Measurements from ENCODE around the gene SOX4. TPM values are rescaled to one million over a fixed set of nuclear protein-coding genes. Genes with fewer than 3 reads are reported as not detected.
"Not testable (repeated sequence)": the region's sequence is repeated elsewhere in the genome, so short reads cannot be mapped to it uniquely, and the experiment has no call there.

The SOX4 gene
- total RNA-seq, result under 1 TPM; 0.71 to 0.83 TPM

DNA sequence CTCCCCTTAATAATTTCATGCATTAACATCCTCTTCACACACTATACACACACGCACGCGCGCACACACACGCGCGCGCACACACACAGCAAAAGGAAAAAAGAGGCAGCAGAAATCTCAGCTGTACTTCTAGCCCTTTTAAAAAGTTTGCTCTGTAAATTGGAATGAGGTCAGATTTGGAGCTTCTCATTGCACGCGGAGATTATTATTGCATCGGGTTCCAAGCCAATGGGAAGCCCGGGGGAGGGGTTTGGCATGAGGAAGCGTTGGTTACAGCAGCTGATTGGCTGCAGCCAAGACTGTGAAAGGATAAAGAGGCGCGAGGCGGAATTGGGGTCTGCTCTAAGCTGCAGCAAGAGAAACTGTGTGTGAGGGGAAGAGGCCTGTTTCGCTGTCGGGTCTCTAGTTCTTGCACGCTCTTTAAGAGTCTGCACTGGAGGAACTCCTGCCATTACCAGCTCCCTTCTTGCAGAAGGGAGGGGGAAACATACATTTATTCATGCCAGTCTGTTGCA, at the start of gene SOX4:
Gene SOX4 (plus strand): TSS at position 340 of the 515 bp plus-strand sequence. CDS start 784 bp downstream, outside the sequence.
- DNase-seq, result peak; percentile 78
- peak within 1 kb of the TSS; percentile 80 for H3K4me3 Mint-ChIP-seq
- peaks cover 48% of the 10 kb centered on the region for H3K27me3 Mint-ChIP-seq (ENCODE audit: low read depth)
- ChIA-PET POLR2A (interaction anchor here (0.8 to 1.2 kb wide), 3 partner anchors 281 to 1037 kb away, joined by 3 to 4 read pairs (median 3); no protein-coding TSS in a partner anchor), CTCF (interaction anchor here (0.8 to 2.6 kb wide), 3 partner anchors 1030 to 1189 kb away, joined by 3 to 18 read pairs (median 3); no protein-coding TSS in a partner anchor)
- ATAC-seq, result peak; percentile 59
- H3K4me1 Mint-ChIP-seq (ENCODE audit: low read depth), result peaks cover 29% of the 10 kb centered on the region
- H3K9me3 Mint-ChIP-seq (ENCODE audit: insufficient read depth), result no peaks in the 10 kb centered on the region
- peak within 1 kb of the TSS; percentile 77 for H3K27ac Mint-ChIP-seq
- H3K36me3 Mint-ChIP-seq (ENCODE audit: low read depth), result no peaks in the 10 kb centered on the region

DNA sequence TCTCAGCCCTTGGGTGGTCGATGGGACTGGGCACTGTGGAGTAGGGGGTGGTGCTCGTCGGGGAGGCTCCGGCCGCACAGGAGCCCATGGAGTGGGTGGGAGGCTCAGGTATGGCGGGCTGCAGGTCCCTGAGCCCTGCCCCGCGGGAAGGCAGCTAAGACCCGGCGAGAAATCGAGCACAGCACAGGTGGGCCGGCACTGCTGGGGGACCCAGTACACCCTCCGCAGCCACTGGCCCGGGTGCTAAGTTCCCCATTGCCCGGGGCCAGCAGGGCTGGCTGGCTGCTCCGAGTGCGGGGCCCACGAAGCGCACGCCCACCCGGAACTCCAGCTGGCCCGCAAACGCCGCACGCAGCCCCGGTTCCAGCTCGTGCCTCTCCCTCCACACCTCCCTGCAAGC, 41.3 kb upstream of the SOX4 start:
- H3K4me3 Mint-ChIP-seq; H3K27me3 Mint-ChIP-seq (ENCODE audit: low read depth); ATAC-seq; CTCF ChIA-PET; DNase-seq; H3K36me3 Mint-ChIP-seq (ENCODE audit: low read depth); H3K4me1 Mint-ChIP-seq (ENCODE audit: low read depth); H3K27ac Mint-ChIP-seq; POLR2A ChIA-PET: not testable (repeated sequence)
- peaks cover 17% of the 10 kb centered on the region for H3K9me3 Mint-ChIP-seq (ENCODE audit: insufficient read depth)

DNA sequence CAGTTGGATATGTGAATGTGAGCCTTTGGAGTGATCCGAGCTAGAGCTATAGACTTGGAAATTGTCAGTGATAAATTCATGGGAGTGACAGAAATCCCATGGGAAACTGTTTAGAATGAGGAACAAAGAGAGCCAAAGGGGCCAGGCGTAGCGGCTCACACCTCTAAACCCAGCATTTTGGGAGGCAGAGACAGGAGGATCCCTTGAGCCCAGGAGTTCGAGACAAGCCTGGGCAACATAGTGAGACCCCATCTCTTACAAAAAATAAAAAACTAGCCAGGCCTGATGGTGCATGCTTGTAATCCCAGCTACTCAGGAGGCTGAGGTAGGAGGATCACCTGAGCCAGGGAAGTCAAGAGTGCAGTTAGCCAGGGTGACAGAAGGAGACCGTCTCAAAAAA, 39.3 kb upstream of the SOX4 start:
- ChIA-PET POLR2A (no interaction called here), CTCF (no interaction called here)
- Mint-ChIP-seq H3K27ac (peak overlapping the region; percentile 39), H3K27me3 (ENCODE audit: low read depth) (no peaks in the 10 kb centered on the region), H3K4me3 (no peak overlapping the region), H3K36me3 (ENCODE audit: low read depth) (no peaks in the 10 kb centered on the region), H3K4me1 (ENCODE audit: low read depth) (no peaks in the 10 kb centered on the region), H3K9me3 (ENCODE audit: insufficient read depth) (peaks cover 5% of the 10 kb centered on the region)
- ATAC-seq (no peak), DNase-seq (no peak)

DNA sequence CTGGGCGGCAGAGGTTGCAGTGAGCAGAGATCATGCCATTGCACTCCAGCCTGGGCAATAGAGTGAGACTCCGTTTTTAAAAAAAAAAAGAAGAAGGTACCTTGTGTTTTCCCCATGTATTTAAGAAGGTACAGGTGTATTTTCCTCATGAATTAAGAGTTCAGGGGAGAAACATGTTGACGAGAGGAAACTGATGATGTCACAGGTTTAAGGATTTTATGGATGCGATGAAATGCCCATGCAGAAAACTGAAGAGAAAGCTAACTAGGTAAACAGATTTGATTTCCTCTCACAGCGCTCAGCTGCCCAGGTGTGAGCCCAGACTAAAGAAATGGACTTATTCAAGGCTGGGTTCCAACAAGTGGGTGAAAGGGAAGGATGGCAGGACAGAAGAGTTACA, 38.4 kb upstream of the SOX4 start:
- H3K4me1 Mint-ChIP-seq (ENCODE audit: low read depth), result no peaks in the 10 kb centered on the region
- ATAC-seq, result no peak
- POLR2A ChIA-PET, result no interaction called here
- no peak overlapping the region for H3K27ac Mint-ChIP-seq
- no peak for DNase-seq
- no peaks in the 10 kb centered on the region for H3K9me3 Mint-ChIP-seq (ENCODE audit: insufficient read depth)
- no peaks in the 10 kb centered on the region for H3K36me3 Mint-ChIP-seq (ENCODE audit: low read depth)
- H3K4me3 Mint-ChIP-seq, result no peak overlapping the region
- no peaks in the 10 kb centered on the region for H3K27me3 Mint-ChIP-seq (ENCODE audit: low read depth)
- CTCF ChIA-PET, result no interaction called here

DNA sequence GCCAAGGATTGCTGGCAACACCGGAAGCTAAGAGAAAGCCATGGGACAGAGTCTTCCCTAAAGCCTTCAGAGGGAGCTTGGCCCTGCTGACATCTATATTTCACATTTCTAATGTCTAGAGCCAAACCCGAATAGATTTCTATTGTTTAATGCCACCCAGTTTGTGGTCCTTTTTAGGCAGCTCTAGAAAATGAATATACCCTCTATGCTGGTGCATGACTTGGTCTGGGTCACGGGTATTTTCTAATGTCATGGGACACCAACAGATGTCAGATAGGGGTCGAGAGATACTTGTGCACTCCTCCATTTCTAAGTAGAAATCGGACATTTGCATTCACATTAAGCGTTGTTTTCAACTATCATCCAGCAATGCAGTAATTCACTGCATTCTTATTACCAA, 37.0 kb upstream of the SOX4 start:
- CTCF ChIA-PET, result no interaction called here
- Mint-ChIP-seq H3K9me3 (ENCODE audit: insufficient read depth) (no peaks in the 10 kb centered on the region), H3K27ac (no peak overlapping the region), H3K4me3 (no peak overlapping the region), H3K27me3 (ENCODE audit: low read depth) (no peaks in the 10 kb centered on the region), H3K4me1 (ENCODE audit: low read depth) (no peaks in the 10 kb centered on the region), H3K36me3 (ENCODE audit: low read depth) (no peaks in the 10 kb centered on the region)
- ATAC-seq (no peak), DNase-seq (no peak)
- POLR2A ChIA-PET, result no interaction called here

DNA sequence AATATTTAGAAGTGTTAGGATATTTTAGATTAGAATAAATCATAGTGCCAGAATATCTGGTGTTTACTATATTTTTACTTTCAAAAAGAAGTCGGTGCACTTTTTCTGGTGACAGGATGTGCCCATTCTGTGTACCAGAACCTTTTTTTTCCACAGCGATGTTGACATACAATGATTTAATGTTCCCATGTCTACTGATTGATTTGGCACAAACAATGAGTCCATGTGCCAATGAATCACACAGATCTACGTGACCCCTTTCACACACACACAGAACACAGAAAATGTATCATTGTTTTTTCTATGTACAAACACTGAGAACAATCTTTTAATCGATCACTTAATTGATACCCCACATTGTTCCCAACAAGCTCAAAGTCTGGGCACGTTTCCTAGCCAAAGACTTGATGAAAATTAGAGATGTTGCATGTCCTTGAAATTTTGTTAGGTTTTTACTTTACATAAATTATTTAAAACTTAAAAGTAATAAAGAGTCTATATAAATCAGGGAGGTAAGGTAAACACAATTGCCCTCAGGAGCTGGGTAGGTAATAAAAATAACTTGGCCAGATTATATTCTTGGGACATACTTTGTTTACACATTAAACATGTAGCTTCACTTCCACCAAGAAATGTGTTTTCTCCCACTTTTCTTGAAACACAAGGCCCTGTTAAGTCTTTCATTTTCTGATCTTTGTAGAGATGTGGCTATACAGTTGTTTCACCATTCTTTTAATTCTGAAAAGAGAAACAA, 36.4 kb upstream of the SOX4 start:
- DNase-seq (no peak), ATAC-seq (no peak)
- Mint-ChIP-seq H3K27ac (no peak overlapping the region), H3K27me3 (ENCODE audit: low read depth) (no peaks in the 10 kb centered on the region), H3K4me1 (ENCODE audit: low read depth) (no peaks in the 10 kb centered on the region), H3K4me3 (no peak overlapping the region), H3K9me3 (ENCODE audit: insufficient read depth) (no peaks in the 10 kb centered on the region), H3K36me3 (ENCODE audit: low read depth) (no peaks in the 10 kb centered on the region)
- ChIA-PET CTCF (no interaction called here), POLR2A (no interaction called here)

DNA sequence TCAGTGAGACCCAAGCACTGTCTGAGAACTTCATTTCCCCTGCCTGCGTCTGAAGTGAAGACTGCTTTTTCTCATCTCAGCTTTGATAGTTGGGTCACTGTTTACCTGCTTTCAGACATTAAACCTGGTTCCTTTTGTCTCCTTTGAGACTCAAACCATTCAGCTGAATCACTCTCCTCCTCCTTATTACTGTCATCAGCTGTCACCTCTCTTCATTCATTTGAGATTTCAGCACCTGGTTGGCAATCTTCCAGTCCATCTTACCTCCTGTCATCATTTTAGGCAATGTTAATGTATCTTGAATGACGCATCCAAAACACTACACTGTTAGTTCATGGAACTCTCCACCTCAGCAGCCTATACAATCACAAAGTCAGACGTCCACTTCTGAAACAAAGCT, 34.3 kb upstream of the SOX4 start:
- H3K4me1 Mint-ChIP-seq (ENCODE audit: low read depth), result no peaks in the 10 kb centered on the region
- ChIA-PET POLR2A (no interaction called here), CTCF (no interaction called here)
- H3K9me3 Mint-ChIP-seq (ENCODE audit: insufficient read depth), result no peaks in the 10 kb centered on the region
- no peaks in the 10 kb centered on the region for H3K27me3 Mint-ChIP-seq (ENCODE audit: low read depth)
- ATAC-seq (no peak), DNase-seq (no peak)
- no peak overlapping the region for H3K27ac Mint-ChIP-seq
- no peak overlapping the region for H3K4me3 Mint-ChIP-seq
- H3K36me3 Mint-ChIP-seq (ENCODE audit: low read depth), result no peaks in the 10 kb centered on the region

DNA sequence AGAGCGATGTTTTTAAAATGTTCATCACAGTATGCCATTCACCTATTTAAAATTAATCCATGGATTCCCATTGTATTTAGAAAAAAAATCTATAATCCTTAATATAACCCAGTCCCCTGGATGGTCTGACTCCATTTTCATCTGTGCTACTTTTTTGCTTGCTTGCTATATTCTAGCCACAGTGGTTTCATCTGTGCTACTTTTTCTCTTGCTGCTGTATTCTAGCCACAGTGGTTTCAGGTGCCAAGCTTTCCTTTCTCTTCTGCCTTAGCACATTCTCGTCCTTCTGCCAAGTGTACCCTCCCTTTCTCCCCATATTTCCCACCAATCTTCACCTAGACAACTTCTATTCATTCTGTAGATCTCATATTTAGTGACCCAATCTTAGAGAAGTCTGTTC, 33.3 kb upstream of the SOX4 start:
- ChIA-PET POLR2A (no interaction called here), CTCF (no interaction called here)
- no peak for ATAC-seq
- H3K4me1 Mint-ChIP-seq (ENCODE audit: low read depth), result no peaks in the 10 kb centered on the region
- no peaks in the 10 kb centered on the region for H3K27me3 Mint-ChIP-seq (ENCODE audit: low read depth)
- no peak for DNase-seq
- H3K27ac Mint-ChIP-seq, result no peak overlapping the region
- no peaks in the 10 kb centered on the region for H3K9me3 Mint-ChIP-seq (ENCODE audit: insufficient read depth)
- no peak overlapping the region for H3K4me3 Mint-ChIP-seq
- no peaks in the 10 kb centered on the region for H3K36me3 Mint-ChIP-seq (ENCODE audit: low read depth)

DNA sequence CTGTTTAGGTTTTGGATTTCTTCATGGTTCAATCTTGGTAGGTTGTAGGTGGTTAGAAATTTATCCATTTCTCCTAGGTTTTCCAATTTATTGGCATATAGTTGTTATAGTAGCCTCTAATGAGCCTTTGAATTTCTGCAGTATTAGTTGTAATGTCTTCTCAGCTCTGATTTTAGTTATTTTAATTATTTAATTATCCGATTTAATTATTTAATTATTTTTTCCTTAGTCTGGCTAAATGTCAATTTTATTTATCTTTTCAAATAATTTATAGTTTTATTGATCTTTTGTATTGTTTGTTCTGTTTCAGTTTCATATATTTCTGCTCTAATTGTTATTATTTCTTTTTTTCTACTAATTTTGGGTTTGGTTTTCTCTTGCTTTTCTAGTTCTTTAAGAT, 28.1 kb upstream of the SOX4 start:
- POLR2A ChIA-PET, result no interaction called here
- ATAC-seq (no peak), DNase-seq (no peak)
- Mint-ChIP-seq H3K27ac (no peak overlapping the region), H3K9me3 (ENCODE audit: insufficient read depth) (no peaks in the 10 kb centered on the region), H3K36me3 (ENCODE audit: low read depth) (no peaks in the 10 kb centered on the region), H3K4me1 (ENCODE audit: low read depth) (no peaks in the 10 kb centered on the region), H3K4me3 (no peak overlapping the region), H3K27me3 (ENCODE audit: low read depth) (peaks cover 12% of the 10 kb centered on the region)
- CTCF ChIA-PET, result no interaction called here

DNA sequence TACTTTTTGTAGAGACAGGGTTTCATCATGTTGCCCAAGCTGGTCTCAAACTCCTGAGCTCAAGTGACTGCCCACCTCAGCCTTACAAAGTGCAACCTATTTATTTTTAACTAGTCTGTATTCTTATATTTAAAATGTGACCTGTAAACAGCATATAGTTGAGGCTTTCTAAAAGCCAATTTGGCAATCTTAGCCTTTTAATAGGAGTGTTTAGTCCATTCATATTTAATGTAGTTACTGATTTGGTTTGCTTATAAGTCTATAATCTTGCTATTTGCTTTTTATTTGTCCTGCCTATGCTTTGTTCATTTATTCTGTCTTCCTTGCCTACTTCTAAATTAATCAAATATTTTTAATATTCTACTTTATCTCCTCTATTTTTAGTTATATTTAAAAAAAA, 15.0 kb upstream of the SOX4 start:
- no peak for ATAC-seq
- H3K27ac Mint-ChIP-seq, result no peak overlapping the region
- no peak overlapping the region for H3K4me3 Mint-ChIP-seq
- POLR2A ChIA-PET, result interaction anchor here (0.6 kb wide), 1 partner anchor 1034 kb away, joined by 3 read pairs; no protein-coding TSS in a partner anchor
- no peaks in the 10 kb centered on the region for H3K36me3 Mint-ChIP-seq (ENCODE audit: low read depth)
- DNase-seq, result no peak
- CTCF ChIA-PET, result no interaction called here
- H3K9me3 Mint-ChIP-seq (ENCODE audit: insufficient read depth), result peaks cover 6% of the 10 kb centered on the region
- H3K4me1 Mint-ChIP-seq (ENCODE audit: low read depth), result no peaks in the 10 kb centered on the region
- no peaks in the 10 kb centered on the region for H3K27me3 Mint-ChIP-seq (ENCODE audit: low read depth)

DNA sequence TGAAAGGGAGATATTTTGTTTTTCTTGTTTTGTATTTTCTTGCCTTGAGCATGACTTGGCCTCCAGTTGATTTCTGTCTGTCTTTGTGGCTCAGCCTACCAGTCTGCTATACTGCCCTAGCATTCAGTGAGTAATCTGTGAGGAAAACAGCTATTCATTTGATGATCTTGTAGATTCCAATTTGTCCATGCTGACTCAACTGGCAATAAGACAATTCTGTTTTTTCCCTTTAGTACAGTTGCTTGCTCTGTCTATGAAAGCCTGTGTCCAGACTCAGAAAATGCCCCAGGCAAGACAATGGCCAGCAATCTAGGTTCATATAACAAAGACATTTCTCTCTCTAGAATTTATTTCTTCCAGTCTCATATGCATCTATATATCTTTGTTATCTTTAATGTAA, 10.9 kb upstream of the SOX4 start:
- CTCF ChIA-PET, result no interaction called here
- no peak for ATAC-seq
- Mint-ChIP-seq H3K4me3 (no peak overlapping the region), H3K27me3 (ENCODE audit: low read depth) (peaks cover 22% of the 10 kb centered on the region), H3K4me1 (ENCODE audit: low read depth) (peaks cover 5% of the 10 kb centered on the region), H3K36me3 (ENCODE audit: low read depth) (no peaks in the 10 kb centered on the region), H3K9me3 (ENCODE audit: insufficient read depth) (peaks cover 6% of the 10 kb centered on the region), H3K27ac (no peak overlapping the region)
- POLR2A ChIA-PET, result interaction anchor here (0.6 kb wide), 1 partner anchor 12 kb away, joined by 4 read pairs; no protein-coding TSS in a partner anchor
- DNase-seq, result no peak

DNA sequence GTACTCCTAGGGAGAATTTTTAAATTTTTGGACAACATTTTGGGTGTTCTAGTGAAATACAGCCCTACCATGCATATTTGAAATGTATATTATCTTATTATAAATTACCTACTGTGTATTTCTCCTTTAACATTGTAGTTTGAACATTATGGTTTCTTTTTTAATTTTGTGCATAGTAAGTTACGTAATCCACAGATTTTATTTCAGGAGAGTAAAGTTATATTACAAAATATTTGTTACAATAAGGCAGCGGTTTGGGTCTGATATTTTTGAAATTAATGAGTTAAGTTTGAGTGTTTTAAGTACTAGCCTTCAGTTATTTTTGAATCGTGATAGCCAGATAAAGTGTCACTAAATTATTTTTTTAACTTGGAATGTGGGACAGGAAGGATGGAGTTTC, 7.3 kb upstream of the SOX4 start:
- H3K27ac Mint-ChIP-seq, result no peak overlapping the region
- CTCF ChIA-PET, result no interaction called here
- no peak for DNase-seq
- no peak for ATAC-seq
- no peaks in the 10 kb centered on the region for H3K36me3 Mint-ChIP-seq (ENCODE audit: low read depth)
- peaks cover 38% of the 10 kb centered on the region for H3K27me3 Mint-ChIP-seq (ENCODE audit: low read depth)
- H3K9me3 Mint-ChIP-seq (ENCODE audit: insufficient read depth), result peaks cover 6% of the 10 kb centered on the region
- peaks cover 14% of the 10 kb centered on the region for H3K4me1 Mint-ChIP-seq (ENCODE audit: low read depth)
- no peak overlapping the region for H3K4me3 Mint-ChIP-seq
- POLR2A ChIA-PET, result no interaction called here
